HCT116 (cell line): ENCODE data around the gene RAB37. TPM values are rescaled to one million over a fixed set of nuclear protein-coding genes. Genes with fewer than 3 reads are reported as not detected.

ENCODE experiments used
- ATAC-seq: fragments of 200-7000 bp; cut with Tn5 transposase; 2 replicates; pipeline ENCODE4 v1.9.1; 2020; ENCODE audit warnings: mild to moderate bottlenecking, moderate library complexity
- BruUV-seq: library from RNA; stranded (reverse); fragments of 400-500 nt; replicated peaks from 2 replicates; lab custom pipeline; 2021; lab: Mats Ljungman, UMichigan
- CTCF ChIA-PET: fragments of 300-600 bp; sonication (Branson Sonifier 250); formaldehyde crosslinking; loops from one replicate; lab custom pipeline; 2021; ENCODE audit warnings: antibody characterized with exemption; lab: Charles Lee
- POLR2A ChIA-PET: fragments of 300-600, 350-600 bp; sonication (Branson Sonifier 250); formaldehyde crosslinking; loops from one replicate; lab custom pipeline; 2021; ENCODE audit warnings: antibody characterized with exemption; lab: Charles Lee
- RAD21 ChIA-PET, 2 experiments: fragments of 300-600 bp; sonication (Branson Sonifier 250); formaldehyde crosslinking; loops; one replicate each; lab custom pipeline; 2023; ENCODE audit warnings: low total read pairs in 2 of 2; ENCODE audit not compliant: uncharacterized antibody in 2 of 2, unreplicated experiment in 2 of 2, low non-redundant PET in 1 of 2; lab: Charles Lee
- DNase-seq: peaks from one replicate; pipeline ENCODE4 v3.0.0-alpha.2; 2010; ENCODE audit warnings: low read depth, low spot score
- H2AFZ ChIP-seq: fragments of 200-600 bp; shearing (Covaris generic), sonication (generic); 2 replicates; pipeline ENCODE4 v1.6.1; 2017; ENCODE audit warnings: low read depth, mixed run types, mixed read lengths, antibody characterized with exemption, low read length; ENCODE audit not compliant: poor library complexity, severe bottlenecking
- H3K27ac ChIP-seq: 2 replicates; pipeline ENCODE4 v1.5.1; 2012; ENCODE audit warnings: low read depth, low read length
- H3K27me3 ChIP-seq: fragments of 200-600 bp; sonication (generic); 2 replicates; pipeline ENCODE4 v1.6.1; 2016; ENCODE audit warnings: mixed run types, low read length, mixed read lengths; ENCODE audit not compliant: insufficient read depth
- H3K36me3 ChIP-seq, 2 experiments: fragments of 200-500 bp in 1 of 2; fragments of 200-600 bp in 1 of 2; sonication (Bioruptor generic) in 1 of 2; sonication (generic) in 1 of 2; 2 replicates each; pipeline versions ENCODE4 v1.5.1 to v1.6.1; 2014 to 2016; ENCODE audit warnings: low read length in 2 of 2, inconsistent platforms in 1 of 2, mixed read lengths in 1 of 2, mixed run types in 1 of 2; ENCODE audit not compliant: insufficient read depth in 2 of 2, control insufficient read depth in 1 of 2
- H3K4me1 ChIP-seq, 2 experiments: fragments of 200-600 bp in 1 of 2; sonication (generic) in 1 of 2; 2 replicates each; pipeline versions ENCODE4 v1.5.1 to v1.6.1; 2012 to 2017; ENCODE audit warnings: low read length in 2 of 2, inconsistent platforms in 1 of 2, mild to moderate bottlenecking in 1 of 2, mixed read lengths in 1 of 2, mixed run types in 1 of 2, moderate library complexity in 1 of 2; ENCODE audit not compliant: insufficient read depth in 2 of 2, control insufficient read depth in 1 of 2
- H3K4me2 ChIP-seq: fragments of 200-600 bp; sonication (generic); 2 replicates; pipeline ENCODE4 v1.6.1; 2017; ENCODE audit warnings: mixed run types, low read length, mixed read lengths
- H3K4me3 ChIP-seq, 2 experiments: fragments of 200-600 bp in 1 of 2; sonication (generic) in 1 of 2; replicated peaks in 1 of 2; 2 replicates each; pipeline ENCODE4 v1.5.1; 2011 to 2016; ENCODE audit warnings: low read length in 2 of 2, control low read depth in 1 of 2, low read depth in 1 of 2, mild to moderate bottlenecking in 1 of 2, mixed read lengths in 1 of 2, mixed run types in 1 of 2
- H3K79me2 ChIP-seq: fragments of 200-600 bp; sonication (generic); 2 replicates; pipeline ENCODE4 v1.6.1; 2017; ENCODE audit warnings: mild to moderate bottlenecking, mixed run types, low read length, moderate library complexity, mixed read lengths; ENCODE audit not compliant: insufficient read depth
- H3K9ac ChIP-seq: fragments of 200-600 bp; sonication (generic); 2 replicates; pipeline ENCODE4 v1.6.1; 2016; ENCODE audit warnings: low read length, mixed read lengths
- H3K9me2 ChIP-seq: fragments of 200-600 bp; sonication (generic), shearing (Covaris generic); 2 replicates; pipeline ENCODE4 v1.6.1; 2017; ENCODE audit warnings: mixed run types, mild to moderate bottlenecking, moderate library complexity; ENCODE audit not compliant: insufficient read depth
- H3K9me3 ChIP-seq, 2 experiments: fragments of 200-500 bp in 1 of 2; fragments of 200-600 bp in 1 of 2; sonication (Bioruptor generic) in 1 of 2; sonication (generic) in 1 of 2; 2 replicates each; pipeline ENCODE4 v1.6.1; 2014 to 2017; ENCODE audit warnings: low read length in 2 of 2, mixed read lengths in 2 of 2, inconsistent platforms in 1 of 2, low read depth in 1 of 2, mild to moderate bottlenecking in 1 of 2, mixed run types in 1 of 2, moderate library complexity in 1 of 2; ENCODE audit not compliant: control insufficient read depth in 1 of 2, insufficient read depth in 1 of 2
- H4K20me1 ChIP-seq: fragments of 200-600 bp; sonication (generic), shearing (Covaris generic); 2 replicates; pipeline ENCODE4 v1.6.1; 2017; ENCODE audit warnings: mixed run types, mild to moderate bottlenecking, moderate library complexity; ENCODE audit not compliant: insufficient read depth
- CBX3 ChIP-seq: IDR thresholded peaks from 2 replicates; pipeline ENCODE4 v1.6.1; 2012; ENCODE audit warnings: low read depth
- CEBPB ChIP-seq: IDR thresholded peaks from 2 replicates; pipeline ENCODE4 v1.6.1; 2012; ENCODE audit warnings: low read depth
- ELF1 ChIP-seq: IDR thresholded peaks from 2 replicates; pipeline ENCODE4 v1.6.1; 2012; ENCODE audit warnings: low read depth, borderline replicate concordance
- EZH2 ChIP-seq: fragments of 200-600 bp; sonication (generic); IDR thresholded peaks from 2 replicates; pipeline ENCODE4 v1.6.1; 2017; ENCODE audit warnings: antibody characterized with exemption, mixed run types
- POLR2A ChIP-seq: IDR thresholded peaks from 2 replicates; pipeline ENCODE4 v1.7.0; 2011; ENCODE audit warnings: borderline replicate concordance; ENCODE audit not compliant: insufficient read depth, insufficient read length; ENCODE audit errors: extremely low read depth
- POLR2AphosphoS5 ChIP-seq: IDR thresholded peaks from 2 replicates; pipeline ENCODE4 v1.6.1; 2011; ENCODE audit warnings: mild to moderate bottlenecking, low read depth, low read length, moderate library complexity
- RAD21 ChIP-seq: IDR thresholded peaks from 2 replicates; pipeline ENCODE4 v1.6.1; 2012; ENCODE audit warnings: low read depth, mild to moderate bottlenecking
- SP1 ChIP-seq: IDR thresholded peaks from 2 replicates; pipeline ENCODE4 v1.6.1; 2012; ENCODE audit warnings: low read depth
- TCF7L2 ChIP-seq: IDR thresholded peaks from 2 replicates; pipeline ENCODE4 v1.7.0; 2011; ENCODE audit warnings: borderline replicate concordance, inconsistent platforms; ENCODE audit not compliant: insufficient read depth, insufficient read length; ENCODE audit errors: extremely low read depth
- YY1 ChIP-seq: IDR thresholded peaks from 2 replicates; pipeline ENCODE4 v1.6.1; 2011; ENCODE audit warnings: low read length, low read depth, moderate library complexity, mild to moderate bottlenecking; ENCODE audit not compliant: insufficient replicate concordance; ENCODE audit errors: extremely low read depth
- ZFX ChIP-seq: fragments of 450-650 bp; IDR thresholded peaks from 2 replicates; pipeline ENCODE4 v1.6.1; 2017
- intact Hi-C: fragments of 100-400 bp; cut with micrococcal nuclease; formaldehyde crosslinking; loops from 2 replicates; pipeline ENCODE4 v1.10.0; 2022
- total RNA-seq: library from RNA; stranded (reverse); gene quantifications from one replicate; pipeline ENCODE4 v1.2.1, GENCODE V29; 2021; ENCODE audit not compliant: unreplicated experiment
- TF ChIP-seq, protein P1 (sequence below), 3 experiments: fragments of 200-600 bp in 1 of 3; sonication (generic) in 1 of 3; IDR thresholded peaks in 2 of 3; conservative IDR thresholded peaks in 1 of 3; 2 replicates each; pipeline ENCODE4 v1.5.1; 2012 to 2017; ENCODE audit warnings: low read depth in 2 of 3, low read length in 2 of 3, antibody characterized with exemption in 1 of 3, borderline replicate concordance in 1 of 3, control low read depth in 1 of 3, mild to moderate bottlenecking in 1 of 3, mixed read lengths in 1 of 3, mixed run types in 1 of 3, moderate library complexity in 1 of 3; ENCODE audit not compliant: insufficient read depth in 1 of 3
- TF ChIP-seq, protein P2 (sequence below): IDR thresholded peaks from 2 replicates; pipeline ENCODE4 v1.6.1; 2012; ENCODE audit warnings: low read depth

The RAB37 gene
- total RNA-seq, 1 experiment from 2014 or later = 8.2 TPM

DNA sequence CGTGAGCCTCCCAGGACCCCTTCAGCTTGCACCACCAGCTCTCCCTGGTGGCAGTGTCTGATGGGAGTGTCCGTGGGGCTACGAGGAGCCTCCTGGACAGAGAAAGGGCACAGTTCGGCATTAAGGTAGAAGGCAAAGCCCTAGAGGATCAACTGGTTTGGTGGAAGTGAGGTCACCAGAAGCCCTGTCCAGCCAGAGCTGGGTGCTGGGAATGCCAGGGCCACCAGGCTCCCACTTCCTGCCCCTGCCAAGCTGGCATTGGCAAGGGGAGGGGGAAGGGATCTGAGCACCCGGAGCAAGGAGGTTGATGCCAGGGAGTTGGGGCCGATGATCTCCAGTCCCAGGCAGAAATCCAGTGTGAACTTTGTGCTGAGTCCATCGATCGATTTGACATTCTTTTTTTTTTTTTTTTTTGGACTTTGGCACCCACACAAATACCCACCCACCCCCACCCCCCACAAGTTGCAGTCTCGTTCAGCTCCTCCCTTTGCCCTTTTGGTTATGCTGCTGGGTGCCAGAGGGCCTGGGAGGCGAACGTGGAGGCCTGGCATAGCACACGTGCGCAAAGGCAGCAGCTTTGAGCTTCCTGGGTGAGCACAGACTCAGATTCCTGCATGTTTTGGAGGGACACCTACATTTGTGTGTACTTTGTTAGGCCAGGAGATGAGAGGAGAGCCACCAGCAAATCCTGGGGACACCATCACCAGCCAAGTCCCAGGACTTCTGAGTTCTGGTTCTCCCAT lies 13.4 kb downstream of the RAB37 start:
- RAD21 ChIA-PET = no interaction called here
- H3K27me3 ChIP-seq = no peaks in the 10 kb centered on the region
- no peak overlapping the region for H2AFZ ChIP-seq
- TF ChIP-seq YY1 = no peak
- TF ChIP-seq RAD21 = no peak
- no peak for TF ChIP-seq ELF1
- no peak for TF ChIP-seq POLR2AphosphoS5
- TF ChIP-seq, protein P1, sequence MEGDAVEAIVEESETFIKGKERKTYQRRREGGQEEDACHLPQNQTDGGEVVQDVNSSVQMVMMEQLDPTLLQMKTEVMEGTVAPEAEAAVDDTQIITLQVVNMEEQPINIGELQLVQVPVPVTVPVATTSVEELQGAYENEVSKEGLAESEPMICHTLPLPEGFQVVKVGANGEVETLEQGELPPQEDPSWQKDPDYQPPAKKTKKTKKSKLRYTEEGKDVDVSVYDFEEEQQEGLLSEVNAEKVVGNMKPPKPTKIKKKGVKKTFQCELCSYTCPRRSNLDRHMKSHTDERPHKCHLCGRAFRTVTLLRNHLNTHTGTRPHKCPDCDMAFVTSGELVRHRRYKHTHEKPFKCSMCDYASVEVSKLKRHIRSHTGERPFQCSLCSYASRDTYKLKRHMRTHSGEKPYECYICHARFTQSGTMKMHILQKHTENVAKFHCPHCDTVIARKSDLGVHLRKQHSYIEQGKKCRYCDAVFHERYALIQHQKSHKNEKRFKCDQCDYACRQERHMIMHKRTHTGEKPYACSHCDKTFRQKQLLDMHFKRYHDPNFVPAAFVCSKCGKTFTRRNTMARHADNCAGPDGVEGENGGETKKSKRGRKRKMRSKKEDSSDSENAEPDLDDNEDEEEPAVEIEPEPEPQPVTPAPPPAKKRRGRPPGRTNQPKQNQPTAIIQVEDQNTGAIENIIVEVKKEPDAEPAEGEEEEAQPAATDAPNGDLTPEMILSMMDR (IDR thresholded peaks at IDR 0.05 in 2 of 3, conservative IDR thresholded peaks at IDR 0.05 in 1 of 3; ENCODE audit: borderline replicate concordance in 1 of 3, insufficient read depth in 1 of 3, low read depth in 2 of 3, low read length in 2 of 3) = no peak
- no peak for TF ChIP-seq EZH2
- no peak for TF ChIP-seq POLR2A
- TF ChIP-seq TCF7L2 = no peak
- TF ChIP-seq SP1 = no peak
- TF ChIP-seq CBX3 = no peak
- TF ChIP-seq CEBPB = no peak
- TF ChIP-seq ZFX = no peak
- TF ChIP-seq, protein P2, sequence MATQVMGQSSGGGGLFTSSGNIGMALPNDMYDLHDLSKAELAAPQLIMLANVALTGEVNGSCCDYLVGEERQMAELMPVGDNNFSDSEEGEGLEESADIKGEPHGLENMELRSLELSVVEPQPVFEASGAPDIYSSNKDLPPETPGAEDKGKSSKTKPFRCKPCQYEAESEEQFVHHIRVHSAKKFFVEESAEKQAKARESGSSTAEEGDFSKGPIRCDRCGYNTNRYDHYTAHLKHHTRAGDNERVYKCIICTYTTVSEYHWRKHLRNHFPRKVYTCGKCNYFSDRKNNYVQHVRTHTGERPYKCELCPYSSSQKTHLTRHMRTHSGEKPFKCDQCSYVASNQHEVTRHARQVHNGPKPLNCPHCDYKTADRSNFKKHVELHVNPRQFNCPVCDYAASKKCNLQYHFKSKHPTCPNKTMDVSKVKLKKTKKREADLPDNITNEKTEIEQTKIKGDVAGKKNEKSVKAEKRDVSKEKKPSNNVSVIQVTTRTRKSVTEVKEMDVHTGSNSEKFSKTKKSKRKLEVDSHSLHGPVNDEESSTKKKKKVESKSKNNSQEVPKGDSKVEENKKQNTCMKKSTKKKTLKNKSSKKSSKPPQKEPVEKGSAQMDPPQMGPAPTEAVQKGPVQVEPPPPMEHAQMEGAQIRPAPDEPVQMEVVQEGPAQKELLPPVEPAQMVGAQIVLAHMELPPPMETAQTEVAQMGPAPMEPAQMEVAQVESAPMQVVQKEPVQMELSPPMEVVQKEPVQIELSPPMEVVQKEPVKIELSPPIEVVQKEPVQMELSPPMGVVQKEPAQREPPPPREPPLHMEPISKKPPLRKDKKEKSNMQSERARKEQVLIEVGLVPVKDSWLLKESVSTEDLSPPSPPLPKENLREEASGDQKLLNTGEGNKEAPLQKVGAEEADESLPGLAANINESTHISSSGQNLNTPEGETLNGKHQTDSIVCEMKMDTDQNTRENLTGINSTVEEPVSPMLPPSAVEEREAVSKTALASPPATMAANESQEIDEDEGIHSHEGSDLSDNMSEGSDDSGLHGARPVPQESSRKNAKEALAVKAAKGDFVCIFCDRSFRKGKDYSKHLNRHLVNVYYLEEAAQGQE = no peak
- intact Hi-C loops = no loop called here
- peak overlapping the region; percentile 74 to 90 for H3K4me3 ChIP-seq
- H4K20me1 ChIP-seq = peaks cover 3% of the 10 kb centered on the region; the same call in 1 of the 2 replicates
- BruUV-seq = no TSS peak
- H3K9ac ChIP-seq = peak overlapping the region; percentile 79; the same call in 1 of the 2 replicates
- H3K79me2 ChIP-seq = peaks cover 67% of the 10 kb centered on the region
- H3K4me2 ChIP-seq = peak overlapping the region; percentile 87
- peaks cover 0 to 2% of the 10 kb centered on the region in 2 experiments; a peak in 2 of 4 replicates for H3K36me3 ChIP-seq
- peaks cover 30 to 52% of the 10 kb centered on the region in 2 experiments for H3K4me1 ChIP-seq
- POLR2A ChIA-PET = interaction anchor here (0.8 to 3.2 kb wide), 6 partner anchors 9 to 123 kb away, joined by 3 to 18 read pairs (median 7); partner anchors contain the start of genes FDXR, NAT9 and RAB37
- DNase-seq (no peak), ATAC-seq (no peak)
- no peaks in the 10 kb centered on the region for H3K9me2 ChIP-seq
- peak overlapping the region; percentile 81 for H3K27ac ChIP-seq
- H3K9me3 ChIP-seq = no peaks in the 10 kb centered on the region
- CTCF ChIA-PET = interaction anchor here (0.8 to 1.9 kb wide), 5 partner anchors 14 to 383 kb away, joined by 3 to 8 read pairs (median 6); partner anchors contain the start of genes NAT9 and RAB37
